RKO (cell line): ENCODE data around the gene BOLA2B.
A peak's percentile ranks its signal among the peaks of the same experiment; 100 is the strongest.
"Not testable (repeated sequence)": the region's sequence is repeated elsewhere in the genome, so short reads cannot be mapped to it uniquely, and the experiment has no call there.

Experiments used
- DNase-seq: peaks from one replicate; pipeline ENCODE4 v3.0.0-alpha.2; 2016; ENCODE audit warnings: low spot score

BOLA2B gene

DNA sequence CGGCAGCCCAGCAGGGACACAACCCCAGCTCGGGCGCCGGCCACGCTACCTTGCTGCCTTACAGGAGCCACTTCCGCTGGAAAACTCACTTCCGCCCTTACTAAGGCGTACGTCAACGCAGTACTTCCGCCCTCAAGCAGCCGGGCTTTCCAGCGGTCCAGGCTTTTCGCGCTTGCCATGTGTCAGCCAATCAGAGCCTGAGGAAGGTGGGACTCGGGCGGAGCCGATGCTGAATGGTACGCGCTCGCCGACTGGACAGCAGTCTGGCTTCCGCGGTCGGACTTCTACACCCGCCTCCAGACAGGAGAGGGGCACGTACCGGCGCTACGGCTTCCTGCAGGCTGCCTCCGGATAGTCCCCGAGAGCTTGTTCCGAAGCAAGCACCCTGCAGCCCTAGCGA lies at the start of gene BOLA2B, which contains the start of gene SLX1A:
Gene BOLA2B, minus strand, starts transcription at position 52 of the 400 bp plus-strand sequence. CDS start 71 bp downstream, outside the sequence.
Gene SLX1A, plus strand, starts transcription at position 261 of the 400 bp plus-strand sequence. CDS start 210 bp downstream, outside the sequence.
- not testable (repeated sequence) for DNase-seq

DNA sequence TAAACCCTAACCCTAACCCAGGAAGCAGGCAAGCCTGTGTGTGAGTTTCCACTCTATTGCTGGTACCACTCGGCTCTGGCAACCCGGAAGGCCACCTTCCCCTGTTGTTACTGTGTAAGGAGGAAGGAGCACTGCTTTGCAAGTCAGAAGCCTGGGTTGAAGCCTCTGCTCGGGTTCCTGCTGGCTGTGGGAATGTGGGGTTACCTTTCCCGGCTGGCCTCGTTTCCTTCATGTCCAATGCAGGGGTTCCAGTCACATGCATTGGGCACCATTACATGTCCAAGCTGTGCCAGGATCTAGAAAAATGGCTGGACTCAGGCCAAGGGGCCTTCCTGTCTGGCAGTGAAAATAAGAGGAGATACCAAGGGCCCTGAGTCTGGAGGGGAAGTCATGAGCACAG lies 23.6 kb upstream of the BOLA2B start:
- not testable (repeated sequence) for DNase-seq

DNA sequence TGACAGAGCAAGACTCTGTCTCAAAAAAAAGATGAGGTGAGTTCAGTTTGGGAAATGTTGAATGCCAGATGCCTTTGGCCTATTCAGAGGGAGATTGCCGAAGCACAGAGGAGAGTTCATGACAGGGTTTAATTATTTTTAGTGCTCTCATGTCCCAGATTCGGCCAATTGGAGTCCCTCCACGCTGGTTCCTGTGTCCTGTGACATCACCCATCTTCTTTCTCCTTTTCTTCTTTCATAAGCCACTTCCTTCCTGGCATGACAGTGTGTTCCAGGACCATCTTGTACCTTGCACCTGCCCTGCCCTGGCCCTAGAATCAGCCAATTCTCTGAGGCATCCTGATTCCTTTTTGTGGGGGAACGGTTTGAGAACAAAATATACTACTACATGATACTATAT lies 17.9 kb upstream of the BOLA2B start:
- not testable (repeated sequence) for DNase-seq

GRCh38 chr16:30209032-30209431 lies 15.6 kb upstream of the BOLA2B start:
- not testable (repeated sequence) for DNase-seq

GRCh38 chr16:30207063-30207704 lies 13.7 kb upstream of the BOLA2B start:
- not testable (repeated sequence) for DNase-seq

DNA sequence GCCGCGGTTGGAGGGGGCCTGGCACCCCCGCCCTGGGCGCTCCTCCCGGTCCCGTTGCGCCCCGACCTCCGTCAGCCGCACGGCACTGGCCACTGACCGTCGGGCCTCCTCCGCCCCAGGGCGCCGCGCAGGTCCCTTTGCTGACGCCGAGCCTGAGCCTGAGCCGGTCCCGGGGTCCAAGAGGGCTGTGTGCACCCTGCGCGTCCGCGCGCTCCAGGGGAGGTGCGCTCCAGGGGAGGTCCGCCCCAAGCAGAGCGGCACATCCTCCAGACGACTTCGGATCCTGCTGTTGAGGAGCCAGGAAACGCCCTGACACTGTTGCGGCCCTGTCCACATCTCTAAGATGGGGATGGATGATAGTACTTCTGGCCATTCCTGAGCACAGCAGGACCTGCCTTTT lies 12.8 kb upstream of the BOLA2B start:
- DNase-seq = not testable (repeated sequence)

DNA sequence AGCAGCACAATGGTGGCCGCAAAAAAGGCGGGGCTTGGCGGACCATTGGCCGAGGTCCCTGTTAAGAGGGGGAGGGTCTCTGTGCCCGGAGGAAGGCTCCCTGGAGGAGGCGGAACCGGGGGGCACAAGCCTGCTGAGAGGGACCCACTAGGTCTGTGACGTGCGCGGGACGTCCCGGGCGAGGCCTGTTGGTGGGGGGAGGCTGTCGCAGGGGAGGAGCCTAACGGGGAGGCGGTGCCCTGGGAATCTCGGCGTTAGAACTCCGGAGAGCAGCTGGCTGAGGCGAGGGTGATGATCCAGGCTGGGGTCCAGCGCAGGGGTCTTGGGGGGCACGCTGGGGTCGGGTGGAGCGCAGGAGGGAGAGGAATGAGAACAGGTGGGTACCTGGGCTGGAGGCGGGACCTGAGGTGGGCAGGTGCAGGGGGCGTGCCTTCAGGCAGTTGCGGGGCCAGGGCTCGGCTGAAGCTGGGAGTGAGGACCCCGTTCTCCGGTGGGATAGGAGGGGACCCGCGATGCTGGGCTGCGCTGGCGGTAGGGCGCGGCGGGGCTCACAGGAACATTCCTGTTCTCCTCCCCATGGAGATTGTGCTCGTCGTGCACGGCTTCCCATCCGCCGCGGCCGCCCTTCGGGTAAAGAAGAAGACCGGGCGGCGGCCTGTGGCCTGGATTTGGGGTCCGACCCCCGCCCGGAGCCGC lies 12.2 kb upstream of the BOLA2B start:
- DNase-seq = not testable (repeated sequence)

- DNase-seq = not testable (repeated sequence)
These were observed 6.3 kb upstream of the BOLA2B start for GRCh38 chr16:30199608-30200343.

- DNase-seq = not testable (repeated sequence)
These were observed 5.6 kb upstream of the BOLA2B start, which contains the start of gene SULT1A3 for GRCh38 chr16:30199049-30199448. Gene SULT1A3, plus strand, starts transcription at chr16:30199255. Its CDS starts 1,474 bp downstream, at chr16:30200729.

DNA sequence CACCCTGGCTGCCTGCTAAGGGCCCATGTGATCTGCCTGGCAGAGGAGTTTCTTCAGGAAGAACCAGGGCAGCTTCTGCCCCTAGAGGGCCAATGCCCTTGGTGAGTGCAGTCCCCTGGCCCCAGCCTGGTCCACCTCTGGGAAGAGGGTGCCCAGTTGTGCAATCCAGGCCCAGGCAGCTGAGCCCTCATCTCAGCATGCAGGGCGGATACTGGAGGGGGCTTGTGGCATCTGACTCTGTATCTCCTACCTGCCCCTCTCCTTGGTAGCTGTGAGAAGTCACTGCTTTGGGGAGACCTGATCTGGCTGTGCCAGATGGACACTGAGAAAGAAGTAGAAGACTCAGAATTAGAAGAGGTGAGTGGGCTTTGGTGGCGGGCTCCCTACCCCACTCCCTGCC lies 3.5 kb upstream of the BOLA2B start:
- DNase-seq = not testable (repeated sequence)

DNA sequence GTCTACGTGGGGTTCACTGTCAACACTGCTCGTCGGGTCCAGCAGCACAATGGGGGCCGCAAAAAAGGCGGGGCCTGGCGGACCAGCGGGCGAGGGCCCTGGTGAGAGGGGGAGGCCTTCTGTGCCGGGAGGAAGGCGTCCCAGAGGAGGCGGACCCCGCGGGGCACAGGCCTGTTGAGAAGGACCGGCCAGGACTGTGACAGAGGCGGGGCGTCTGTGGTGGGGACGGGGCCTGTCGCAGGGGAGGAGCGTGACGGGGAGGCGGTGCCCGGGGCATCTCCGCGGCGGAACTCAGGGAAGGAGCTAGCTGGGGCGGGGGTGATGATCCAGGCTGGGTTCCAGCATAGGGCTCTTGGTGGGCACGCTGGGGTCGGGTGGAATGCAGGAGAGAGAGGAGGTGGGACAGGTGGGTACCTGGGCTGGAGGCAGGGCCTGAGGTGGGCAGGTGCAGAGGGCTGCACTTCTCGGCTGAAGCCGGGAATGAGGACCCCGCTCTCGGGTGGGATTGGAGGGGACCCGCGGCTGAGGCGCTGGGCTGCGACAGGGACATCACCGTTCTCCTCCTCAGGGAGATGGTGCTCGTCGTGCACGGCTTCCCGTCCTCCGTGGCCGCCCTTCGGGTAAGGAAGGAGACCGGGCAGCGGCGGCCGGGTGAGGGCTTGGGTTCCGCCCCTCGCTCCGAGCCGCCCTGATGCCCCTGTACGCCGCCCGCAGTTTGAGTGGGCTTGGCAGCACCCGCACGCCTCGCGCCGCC lies 883 bp upstream of the BOLA2B start:
- not testable (repeated sequence) for DNase-seq

DNA sequence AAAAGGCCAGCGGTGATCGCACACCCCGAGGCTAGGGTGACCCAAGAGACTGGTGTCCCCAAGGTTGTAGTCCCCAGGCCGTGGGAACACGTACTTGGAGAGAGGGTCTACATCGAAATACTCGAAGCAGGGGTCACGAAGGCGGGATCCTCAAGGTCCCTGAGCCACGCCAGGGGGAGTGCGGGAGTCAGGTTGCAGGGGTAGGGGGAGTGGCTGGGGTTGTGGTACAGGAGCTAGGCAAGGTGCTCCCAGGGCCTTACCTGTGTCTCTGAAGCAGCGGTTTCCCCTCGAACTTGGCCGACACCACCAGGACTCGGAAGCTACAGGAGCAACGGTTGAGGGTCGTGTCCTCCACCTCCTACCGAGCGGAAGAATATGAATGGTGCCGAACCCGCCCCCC lies 368 bp downstream of the BOLA2B start:
- not testable (repeated sequence) for DNase-seq

DNA sequence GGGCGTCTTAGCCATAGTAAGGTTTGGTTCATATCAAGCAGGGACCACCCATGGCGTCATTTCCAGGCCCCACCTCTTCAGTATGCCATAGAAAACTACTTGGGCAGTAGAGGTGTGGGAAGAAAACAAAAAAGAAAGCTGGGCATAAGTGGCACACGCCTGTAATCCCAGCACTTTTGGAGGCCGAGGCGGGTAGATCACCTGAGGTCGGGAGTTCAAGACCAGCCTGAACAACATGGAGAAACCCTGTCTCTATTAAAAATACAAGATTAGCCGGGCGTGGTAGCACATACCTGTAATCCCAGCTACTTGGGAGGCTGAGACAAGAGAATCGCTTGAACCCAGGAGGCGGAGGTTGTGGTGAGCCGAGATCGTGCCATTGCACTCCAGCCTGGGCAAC lies 2.3 kb downstream of the BOLA2B start:
- DNase-seq = not testable (repeated sequence)

DNA sequence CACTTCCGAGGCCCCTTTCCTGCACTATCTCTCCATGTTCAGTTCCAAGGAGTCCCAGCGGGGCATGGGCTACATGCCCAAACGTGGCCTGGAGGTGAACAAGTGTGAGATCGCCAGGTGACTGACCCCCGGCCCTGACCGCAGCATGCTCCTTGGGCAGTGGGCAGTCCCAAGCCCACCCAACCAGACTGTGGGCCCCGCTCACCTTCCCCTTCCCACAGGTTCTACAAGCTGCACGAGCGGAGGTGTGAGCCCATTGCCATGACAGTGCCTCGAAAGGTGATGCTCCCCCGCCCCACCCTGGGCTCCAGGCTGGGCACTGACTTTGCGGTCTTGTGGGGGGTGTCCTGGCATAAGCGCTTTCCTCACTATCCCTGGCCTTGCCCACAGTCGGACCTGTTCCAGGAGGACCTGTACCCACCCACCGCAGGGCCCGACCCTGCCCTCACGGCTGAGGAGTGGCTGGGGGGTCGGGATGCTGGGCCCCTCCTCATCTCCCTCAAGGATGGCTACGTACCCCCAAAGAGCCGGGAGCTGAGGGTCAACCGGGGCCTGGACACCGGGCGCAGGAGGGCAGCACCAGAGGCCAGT lies 5.4 kb downstream of the BOLA2B start:
- no peak for DNase-seq

DNA sequence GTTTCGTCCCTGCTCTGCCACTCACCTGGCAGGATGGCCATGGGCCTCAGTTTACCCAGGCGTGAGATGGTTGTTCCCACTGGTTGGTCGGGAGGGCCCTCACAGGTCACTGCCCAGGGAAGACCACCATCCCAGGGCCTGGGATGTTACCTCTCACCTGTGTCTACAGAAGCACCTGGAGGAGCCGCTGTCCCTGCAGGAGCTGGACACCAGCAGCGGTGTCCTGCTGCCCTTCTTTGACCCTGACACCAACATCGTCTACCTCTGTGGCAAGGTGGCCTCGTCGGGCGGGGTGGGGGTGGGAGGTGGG lies 6.0 kb downstream of the BOLA2B start:
- DNase-seq = no peak

DNA sequence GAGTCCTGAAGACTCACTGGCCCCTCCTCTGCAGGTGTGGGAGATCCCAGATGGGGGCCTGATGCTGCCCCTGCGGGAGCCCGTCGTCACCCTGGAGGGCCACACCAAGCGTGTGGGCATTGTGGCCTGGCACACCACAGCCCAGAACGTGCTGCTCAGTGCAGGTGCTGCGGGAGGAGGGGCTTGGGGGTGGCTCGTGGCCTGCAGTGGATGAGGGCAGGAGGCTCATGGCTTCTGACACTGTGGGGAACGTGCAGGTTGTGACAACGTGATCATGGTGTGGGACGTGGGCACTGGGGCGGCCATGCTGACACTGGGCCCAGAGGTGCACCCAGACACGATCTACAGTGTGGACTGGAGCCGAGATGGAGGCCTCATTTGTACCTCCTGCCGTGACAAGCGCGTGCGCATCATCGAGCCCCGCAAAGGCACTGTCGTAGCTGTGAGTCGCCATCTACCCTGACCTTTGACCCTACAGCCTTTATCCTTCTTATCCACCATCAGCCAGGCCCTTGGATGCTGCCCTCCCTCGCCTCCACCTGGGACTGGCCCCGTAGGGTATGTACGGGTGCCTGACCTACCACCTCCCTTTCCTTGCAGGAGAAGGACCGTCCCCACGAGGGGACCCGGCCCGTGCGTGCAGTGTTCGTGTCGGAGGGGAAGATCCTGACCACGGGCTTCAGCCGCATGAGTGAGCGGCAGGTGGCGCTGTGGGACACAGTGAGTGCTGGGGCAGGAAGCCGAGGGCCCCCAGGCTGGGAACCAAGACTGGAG lies 6.5 kb downstream of the BOLA2B start:
- peak; percentile 47 for DNase-seq

DNA sequence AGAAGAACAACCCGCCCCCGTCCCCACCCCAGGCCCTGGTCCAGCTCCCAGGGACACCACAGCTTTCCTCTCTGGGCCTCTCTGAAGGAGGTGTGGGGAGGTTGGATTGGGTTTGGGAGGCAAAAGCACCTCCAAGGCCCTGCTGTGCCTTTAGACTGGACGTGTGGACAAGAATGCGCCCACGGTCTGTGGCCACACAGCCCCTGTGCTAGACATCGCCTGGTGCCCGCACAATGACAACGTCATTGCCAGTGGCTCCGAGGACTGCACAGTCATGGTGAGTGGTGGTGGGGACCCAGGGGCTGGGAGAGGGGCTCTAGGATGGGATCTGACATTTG lies 7.1 kb downstream of the BOLA2B start:
- no peak for DNase-seq

GRCh38 chr16:30185683-30186421 lies 7.6 kb downstream of the BOLA2B start:
- no peak for DNase-seq

DNA sequence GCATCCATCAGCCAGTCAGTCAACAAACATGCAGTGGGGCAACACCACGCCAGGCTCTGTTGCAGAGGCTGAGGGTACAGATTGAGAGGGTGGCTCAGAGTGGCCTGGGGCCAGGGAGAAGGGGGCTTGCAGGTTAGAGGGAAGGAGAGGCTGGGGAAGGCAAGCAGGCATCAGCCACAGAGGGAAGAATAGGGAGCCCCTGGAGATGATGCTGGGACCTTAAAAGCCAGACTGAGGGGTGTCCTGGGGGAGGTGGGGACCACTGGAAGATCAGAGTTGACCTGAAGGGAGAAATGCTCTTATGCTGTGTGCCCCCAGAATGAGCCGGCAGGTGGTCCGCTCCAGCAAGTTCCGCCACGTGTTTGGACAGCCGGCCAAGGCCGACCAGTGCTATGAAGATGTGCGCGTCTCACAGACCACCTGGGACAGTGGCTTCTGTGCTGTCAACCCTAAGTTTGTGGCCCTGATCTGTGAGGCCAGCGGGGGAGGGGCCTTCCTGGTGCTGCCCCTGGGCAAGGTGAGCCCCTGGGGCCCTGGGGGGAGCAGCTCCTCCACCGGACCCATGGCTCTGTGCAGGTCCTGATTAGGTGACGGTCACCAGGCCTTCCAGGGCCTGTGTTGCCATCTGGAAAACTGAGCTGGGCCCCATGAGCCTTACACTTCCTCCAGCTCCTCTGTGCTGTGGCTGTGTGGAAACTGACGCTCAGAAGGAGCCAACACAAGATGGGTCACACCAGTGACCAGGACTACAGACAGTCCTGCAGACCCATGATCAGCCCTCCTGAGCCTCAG lies 8.4 kb downstream of the BOLA2B start:
- DNase-seq = no peak
